MCF 10A (cell line): ENCODE measurements around the gene MAP3K7CL. TPM values are rescaled to one million over a fixed set of nuclear protein-coding genes. Genes with fewer than 3 reads are reported as not detected.

Experiments
- BruUV-seq: library from RNA; stranded (reverse); fragments of 400-500 nt; replicated peaks from 2 replicates; lab custom pipeline; 2021; lab: Mats Ljungman, UMichigan
- CTCF ChIA-PET: fragments of 300-600 bp; sonication (Branson Sonifier 250); formaldehyde crosslinking; extraction: SDS; loops from one replicate; lab custom pipeline; 2021; ENCODE audit warnings: antibody characterized with exemption, inconsistent platforms; lab: Yijun Ruan, JAX
- POLR2A ChIA-PET: fragments of 300-600, 350-650 bp; sonication (Branson Sonifier 250); formaldehyde crosslinking; extraction: SDS; loops from one replicate; lab custom pipeline; 2020; ENCODE audit warnings: antibody characterized with exemption, inconsistent platforms; lab: Yijun Ruan, JAX
- DNase-seq: peaks from one replicate; pipeline ENCODE4 v3.0.0-alpha.2; 2018; ENCODE audit not compliant: unreplicated experiment
- H3K27ac Mint-ChIP-seq: one replicate; pipeline ENCODE4 v1.8.0; 2022; ENCODE audit warnings: mild to moderate bottlenecking, low read depth, mixed read lengths; ENCODE audit not compliant: unreplicated experiment
- H3K27me3 Mint-ChIP-seq: one replicate; pipeline ENCODE4 v1.8.0; 2022; ENCODE audit warnings: mixed read lengths; ENCODE audit not compliant: insufficient read depth, unreplicated experiment
- H3K36me3 Mint-ChIP-seq: one replicate; pipeline ENCODE4 v1.8.0; 2022; ENCODE audit warnings: mild to moderate bottlenecking, moderate library complexity, mixed read lengths; ENCODE audit not compliant: insufficient read depth, unreplicated experiment
- H3K4me1 Mint-ChIP-seq: one replicate; pipeline ENCODE4 v1.8.0; 2022; ENCODE audit warnings: mixed read lengths; ENCODE audit not compliant: insufficient read depth, unreplicated experiment
- H3K4me3 Mint-ChIP-seq: one replicate; pipeline ENCODE4 v1.8.0; 2022; ENCODE audit warnings: mild to moderate bottlenecking, moderate library complexity, mixed read lengths; ENCODE audit not compliant: unreplicated experiment
- H3K9me3 Mint-ChIP-seq: one replicate; pipeline ENCODE4 v1.8.0; 2022; ENCODE audit warnings: mixed read lengths; ENCODE audit not compliant: unreplicated experiment
- intact Hi-C: fragments of 100-400 bp; cut with micrococcal nuclease; formaldehyde crosslinking; loops from 2 replicates; pipeline ENCODE4 v1.14.1; 2022
- total RNA-seq: library from RNA; stranded (reverse); gene quantifications from 2 replicates; pipeline ENCODE4 v1.2.3, GENCODE V29; 2022
- TF ChIP-seq, protein P1 (sequence below): fragments of 200-600 bp; IDR thresholded peaks from one replicate; pipeline ENCODE4 v1.8.0; 2022; ENCODE audit warnings: antibody characterized with exemption, mild to moderate bottlenecking; ENCODE audit not compliant: unreplicated experiment

Gene MAP3K7CL
- total RNA-seq, 1 experiment from 2014 or later = 4.9 TPM

DNA sequence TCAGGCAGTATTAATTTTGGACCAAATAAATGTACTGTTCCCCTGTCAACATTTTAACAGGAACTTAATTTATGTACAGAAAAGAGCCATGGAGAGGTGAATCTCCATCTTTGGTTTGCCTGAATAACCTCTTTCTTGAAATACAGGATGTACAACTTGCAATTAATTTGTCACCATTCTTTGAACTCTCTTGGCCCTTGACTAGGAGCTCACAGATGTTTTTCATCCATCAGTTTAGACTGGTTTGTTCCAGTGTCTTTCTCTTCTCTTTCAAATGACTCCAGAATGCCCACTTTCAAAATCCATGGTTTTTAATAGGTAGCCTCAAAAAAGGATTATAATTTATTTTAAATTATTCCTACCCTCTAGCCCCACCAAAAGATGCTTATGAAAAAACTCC is 5.0 kb downstream of the MAP3K7CL start:
- TF ChIP-seq, protein P1, sequence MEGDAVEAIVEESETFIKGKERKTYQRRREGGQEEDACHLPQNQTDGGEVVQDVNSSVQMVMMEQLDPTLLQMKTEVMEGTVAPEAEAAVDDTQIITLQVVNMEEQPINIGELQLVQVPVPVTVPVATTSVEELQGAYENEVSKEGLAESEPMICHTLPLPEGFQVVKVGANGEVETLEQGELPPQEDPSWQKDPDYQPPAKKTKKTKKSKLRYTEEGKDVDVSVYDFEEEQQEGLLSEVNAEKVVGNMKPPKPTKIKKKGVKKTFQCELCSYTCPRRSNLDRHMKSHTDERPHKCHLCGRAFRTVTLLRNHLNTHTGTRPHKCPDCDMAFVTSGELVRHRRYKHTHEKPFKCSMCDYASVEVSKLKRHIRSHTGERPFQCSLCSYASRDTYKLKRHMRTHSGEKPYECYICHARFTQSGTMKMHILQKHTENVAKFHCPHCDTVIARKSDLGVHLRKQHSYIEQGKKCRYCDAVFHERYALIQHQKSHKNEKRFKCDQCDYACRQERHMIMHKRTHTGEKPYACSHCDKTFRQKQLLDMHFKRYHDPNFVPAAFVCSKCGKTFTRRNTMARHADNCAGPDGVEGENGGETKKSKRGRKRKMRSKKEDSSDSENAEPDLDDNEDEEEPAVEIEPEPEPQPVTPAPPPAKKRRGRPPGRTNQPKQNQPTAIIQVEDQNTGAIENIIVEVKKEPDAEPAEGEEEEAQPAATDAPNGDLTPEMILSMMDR = no peak
- Mint-ChIP-seq H3K4me3 (no peak overlapping the region), H3K27me3 (no peaks in the 10 kb centered on the region), H3K9me3 (no peaks in the 10 kb centered on the region), H3K36me3 (no peaks in the 10 kb centered on the region), H3K4me1 (peaks cover 5% of the 10 kb centered on the region), H3K27ac (no peak overlapping the region)
- DNase-seq = no peak
- CTCF ChIA-PET = interaction anchor here (0.7 to 1.0 kb wide), 2 partner anchors 9 to 213 kb away, joined by 3 read pairs; no protein-coding TSS in a partner anchor
- intact Hi-C loops = no loop called here
- no TSS peak for BruUV-seq
- POLR2A ChIA-PET = interaction anchor here (0.9 kb wide), 1 partner anchor 8 kb away, joined by 5 read pairs; no protein-coding TSS in a partner anchor

GRCh38 chr21:29136033-29136432 is 5.6 kb downstream of the MAP3K7CL start:
- Mint-ChIP-seq H3K9me3 (no peaks in the 10 kb centered on the region), H3K4me1 (no peaks in the 10 kb centered on the region), H3K36me3 (no peaks in the 10 kb centered on the region), H3K27ac (no peak overlapping the region), H3K27me3 (no peaks in the 10 kb centered on the region), H3K4me3 (no peak overlapping the region)
- TF ChIP-seq, protein P1 = no peak
- CTCF ChIA-PET = no interaction called here
- intact Hi-C loops = no loop called here
- POLR2A ChIA-PET = interaction anchor here (0.9 kb wide), 1 partner anchor 8 kb away, joined by 5 read pairs; no protein-coding TSS in a partner anchor
- no peak for DNase-seq
- BruUV-seq = no TSS peak

- peaks cover 18% of the 10 kb centered on the region for H3K4me1 Mint-ChIP-seq
- TF ChIP-seq, protein P1 = no peak
- intact Hi-C loops = loop anchor here (1.0 to 5.0 kb wide), 2 partner anchors 18 to 53 kb away; no protein-coding TSS in a partner anchor
- peak overlapping the region; percentile 92 for H3K27ac Mint-ChIP-seq
- H3K4me3 Mint-ChIP-seq = peak overlapping the region; percentile 39
- no peaks in the 10 kb centered on the region for H3K9me3 Mint-ChIP-seq
- DNase-seq = peak; percentile 19
- POLR2A ChIA-PET = interaction anchor here (0.6 to 5.2 kb wide), 26 partner anchors 8 to 456 kb away, joined by 3 to 61 read pairs (median 12); partner anchors contain the start of genes BACH1, CCT8 and MAP3K7CL
- CTCF ChIA-PET = interaction anchor here (0.8 to 2.7 kb wide), 8 partner anchors 10 to 156 kb away, joined by 3 to 17 read pairs (median 8); partner anchors contain the start of gene MAP3K7CL
- H3K36me3 Mint-ChIP-seq = no peaks in the 10 kb centered on the region
- no peaks in the 10 kb centered on the region for H3K27me3 Mint-ChIP-seq
- no TSS peak for BruUV-seq
Observed at GRCh38 chr21:29144736-29145353, 14.4 kb downstream of the MAP3K7CL start.

- POLR2A ChIA-PET = interaction anchor here (0.6 to 5.2 kb wide), 36 partner anchors 7 to 646 kb away, joined by 3 to 61 read pairs (median 5); partner anchors contain the start of genes BACH1, CCT8 and MAP3K7CL
Observed at GRCh38 chr21:29145354-29145782, 14.9 kb downstream of the MAP3K7CL start.

More at GRCh38 chr21:29145354-29145782, 14.9 kb downstream of the MAP3K7CL start:
- H3K4me3 Mint-ChIP-seq = peak overlapping the region; percentile 39
- intact Hi-C loops = loop anchor here (1.0 to 5.0 kb wide), 2 partner anchors 18 to 53 kb away; no protein-coding TSS in a partner anchor
- no peaks in the 10 kb centered on the region for H3K36me3 Mint-ChIP-seq
- TF ChIP-seq, protein P1 = no peak
- no peaks in the 10 kb centered on the region for H3K9me3 Mint-ChIP-seq
- peak; percentile 91 for DNase-seq
- H3K27ac Mint-ChIP-seq = peak overlapping the region; percentile 92
- CTCF ChIA-PET = interaction anchor here (0.8 to 2.7 kb wide), 11 partner anchors 10 to 226 kb away, joined by 3 to 17 read pairs (median 6); partner anchors contain the start of gene MAP3K7CL
- H3K4me1 Mint-ChIP-seq = peaks cover 23% of the 10 kb centered on the region
- TSS peak; percentile 66 for BruUV-seq
- H3K27me3 Mint-ChIP-seq = no peaks in the 10 kb centered on the region
